WTC11 (cell line): ENCODE results near the gene VANGL2.

ENCODE experiments used
- TF ChIP-seq, protein P1 (sequence below): fragments of 200-600 bp; IDR thresholded peaks from 2 replicates; pipeline ENCODE4 v1.8.0; 2022; ENCODE audit warnings: antibody characterized with exemption
- TF ChIP-seq, protein P2 (sequence below): sonication (generic); formaldehyde crosslinking; IDR thresholded peaks from 2 replicates; pipeline ENCODE4 v1.8.0; 2022; ENCODE audit warnings: missing genetic modification reagents

DNA sequence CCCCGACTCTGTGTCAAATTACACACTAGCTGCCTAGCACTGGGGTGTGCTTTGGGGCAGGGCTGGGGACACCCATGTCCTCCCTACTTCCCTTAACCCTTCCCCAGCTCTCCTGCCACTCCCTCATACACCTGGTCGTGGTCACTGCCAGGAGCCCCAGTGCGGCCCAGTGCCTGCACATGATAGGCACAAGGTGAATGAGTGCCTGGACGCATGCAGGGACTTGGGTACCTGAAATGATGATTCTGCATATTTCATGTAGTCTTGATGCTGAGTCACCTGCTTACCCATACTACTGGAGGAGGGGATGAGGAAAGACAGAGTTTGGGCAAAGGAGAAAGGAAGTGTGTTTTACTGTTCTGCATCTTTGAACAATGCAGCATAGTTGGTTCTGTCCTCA lies 1.5 kb upstream of the VANGL2 start:
- TF ChIP-seq, protein P1, sequence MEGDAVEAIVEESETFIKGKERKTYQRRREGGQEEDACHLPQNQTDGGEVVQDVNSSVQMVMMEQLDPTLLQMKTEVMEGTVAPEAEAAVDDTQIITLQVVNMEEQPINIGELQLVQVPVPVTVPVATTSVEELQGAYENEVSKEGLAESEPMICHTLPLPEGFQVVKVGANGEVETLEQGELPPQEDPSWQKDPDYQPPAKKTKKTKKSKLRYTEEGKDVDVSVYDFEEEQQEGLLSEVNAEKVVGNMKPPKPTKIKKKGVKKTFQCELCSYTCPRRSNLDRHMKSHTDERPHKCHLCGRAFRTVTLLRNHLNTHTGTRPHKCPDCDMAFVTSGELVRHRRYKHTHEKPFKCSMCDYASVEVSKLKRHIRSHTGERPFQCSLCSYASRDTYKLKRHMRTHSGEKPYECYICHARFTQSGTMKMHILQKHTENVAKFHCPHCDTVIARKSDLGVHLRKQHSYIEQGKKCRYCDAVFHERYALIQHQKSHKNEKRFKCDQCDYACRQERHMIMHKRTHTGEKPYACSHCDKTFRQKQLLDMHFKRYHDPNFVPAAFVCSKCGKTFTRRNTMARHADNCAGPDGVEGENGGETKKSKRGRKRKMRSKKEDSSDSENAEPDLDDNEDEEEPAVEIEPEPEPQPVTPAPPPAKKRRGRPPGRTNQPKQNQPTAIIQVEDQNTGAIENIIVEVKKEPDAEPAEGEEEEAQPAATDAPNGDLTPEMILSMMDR = no peak
- TF ChIP-seq, protein P2, sequence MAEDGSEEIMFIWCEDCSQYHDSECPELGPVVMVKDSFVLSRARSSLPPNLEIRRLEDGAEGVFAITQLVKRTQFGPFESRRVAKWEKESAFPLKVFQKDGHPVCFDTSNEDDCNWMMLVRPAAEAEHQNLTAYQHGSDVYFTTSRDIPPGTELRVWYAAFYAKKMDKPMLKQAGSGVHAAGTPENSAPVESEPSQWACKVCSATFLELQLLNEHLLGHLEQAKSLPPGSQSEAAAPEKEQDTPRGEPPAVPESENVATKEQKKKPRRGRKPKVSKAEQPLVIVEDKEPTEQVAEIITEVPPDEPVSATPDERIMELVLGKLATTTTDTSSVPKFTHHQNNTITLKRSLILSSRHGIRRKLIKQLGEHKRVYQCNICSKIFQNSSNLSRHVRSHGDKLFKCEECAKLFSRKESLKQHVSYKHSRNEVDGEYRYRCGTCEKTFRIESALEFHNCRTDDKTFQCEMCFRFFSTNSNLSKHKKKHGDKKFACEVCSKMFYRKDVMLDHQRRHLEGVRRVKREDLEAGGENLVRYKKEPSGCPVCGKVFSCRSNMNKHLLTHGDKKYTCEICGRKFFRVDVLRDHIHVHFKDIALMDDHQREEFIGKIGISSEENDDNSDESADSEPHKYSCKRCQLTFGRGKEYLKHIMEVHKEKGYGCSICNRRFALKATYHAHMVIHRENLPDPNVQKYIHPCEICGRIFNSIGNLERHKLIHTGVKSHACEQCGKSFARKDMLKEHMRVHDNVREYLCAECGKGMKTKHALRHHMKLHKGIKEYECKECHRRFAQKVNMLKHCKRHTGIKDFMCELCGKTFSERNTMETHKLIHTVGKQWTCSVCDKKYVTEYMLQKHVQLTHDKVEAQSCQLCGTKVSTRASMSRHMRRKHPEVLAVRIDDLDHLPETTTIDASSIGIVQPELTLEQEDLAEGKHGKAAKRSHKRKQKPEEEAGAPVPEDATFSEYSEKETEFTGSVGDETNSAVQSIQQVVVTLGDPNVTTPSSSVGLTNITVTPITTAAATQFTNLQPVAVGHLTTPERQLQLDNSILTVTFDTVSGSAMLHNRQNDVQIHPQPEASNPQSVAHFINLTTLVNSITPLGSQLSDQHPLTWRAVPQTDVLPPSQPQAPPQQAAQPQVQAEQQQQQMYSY (CRISPR knock-in tag) = no peak
